K562 (cell line): ENCODE measurements around the gene STX3. TPM values are rescaled to one million over a fixed set of nuclear protein-coding genes. Genes with fewer than 3 reads are reported as not detected.
A peak's percentile ranks its signal among the peaks of the same experiment; 100 is the strongest.

Source experiments
- C11orf30 ChIP-seq: fragments of 450-650 bp; IDR thresholded peaks from 2 replicates; pipeline ENCODE4 v1.6.1; 2016; ENCODE audit warnings: low read depth, mild to moderate bottlenecking
- EGR1 ChIP-seq: fragments of 450-650 bp; conservative IDR thresholded peaks from 2 replicates; pipeline ENCODE4 v1.6.1; 2017; ENCODE audit warnings: mild to moderate bottlenecking
- KLF1 ChIP-seq: fragments of 450-650 bp; IDR thresholded peaks from 2 replicates; pipeline ENCODE4 v1.6.1; 2016; ENCODE audit warnings: missing genetic modification characterization, missing compliant biosample characterization
- NFIX ChIP-seq: fragments of 250-450 bp; sonication (Bioruptor Pico); IDR thresholded peaks from 2 replicates; pipeline ENCODE4 v1.4.0; 2020; ENCODE audit warnings: low read depth, mild to moderate bottlenecking, moderate library complexity
- PHF20 ChIP-seq: fragments of 450-650 bp; IDR thresholded peaks from 2 replicates; pipeline ENCODE4 v1.6.1; 2018; ENCODE audit not compliant: partially characterized antibody
- POLR2A ChIP-seq: fragments of 450-650 bp; conservative IDR thresholded peaks from 2 replicates; pipeline ENCODE4 v1.6.1; 2016
- POLR2G ChIP-seq: fragments of 200-400 bp; formaldehyde crosslinking; IDR thresholded peaks from 2 replicates; pipeline ENCODE4 v1.6.1; 2017; ENCODE audit warnings: low read depth, mild to moderate bottlenecking, antibody characterized with exemption, low read length, moderate library complexity
- POLR3G ChIP-seq: IDR thresholded peaks from 2 replicates; pipeline ENCODE4 v1.6.1; 2011; ENCODE audit not compliant: insufficient read length, insufficient replicate concordance; ENCODE audit errors: extremely low read depth
- RB1 ChIP-seq: fragments of 450-650 bp; IDR thresholded peaks from 2 replicates; pipeline ENCODE4 v1.6.1; 2017; ENCODE audit warnings: low read depth, mild to moderate bottlenecking
- SIN3B ChIP-seq: fragments of 450-650 bp; IDR thresholded peaks from 2 replicates; pipeline ENCODE4 v1.6.1; 2017; ENCODE audit warnings: low read depth, mild to moderate bottlenecking, moderate library complexity
- SREBF2 ChIP-seq: sonication (generic); formaldehyde crosslinking; IDR thresholded peaks from 2 replicates; pipeline ENCODE4 v1.4.0; 2020; ENCODE audit warnings: mild to moderate bottlenecking, missing genetic modification reagents
- TBL1XR1 ChIP-seq, 2 experiments: IDR thresholded peaks; 2 replicates each; pipeline ENCODE4 v1.6.1; 2012; ENCODE audit warnings: improper control_type of control experiment in 2 of 2, low read length in 2 of 2, mild to moderate bottlenecking in 1 of 2
- TBP ChIP-seq: optimal IDR thresholded peaks from 2 replicates; pipeline ENCODE3; 2011; ENCODE audit warnings: low read depth, low read length, improper control_type of control experiment
- U2AF1 ChIP-seq: fragments of 200-400 bp; formaldehyde crosslinking; optimal IDR thresholded peaks from 2 replicates; pipeline ENCODE3; 2017; ENCODE audit warnings: mild to moderate bottlenecking, low read depth, low read length, moderate library complexity
- ZBED1 ChIP-seq: IDR thresholded peaks from 2 replicates; pipeline ENCODE4 v1.6.1; 2014
- ZNF232 ChIP-seq: sonication (generic); formaldehyde crosslinking; IDR thresholded peaks from 2 replicates; pipeline ENCODE4 v1.8.0; 2022; ENCODE audit warnings: mild to moderate bottlenecking, missing genetic modification reagents
- ZNF431 ChIP-seq: sonication (generic); formaldehyde crosslinking; IDR thresholded peaks from 2 replicates; pipeline ENCODE4 v1.8.0; 2022; ENCODE audit warnings: mild to moderate bottlenecking, missing genetic modification reagents
- ZNF507 ChIP-seq: conservative IDR thresholded peaks from 2 replicates; pipeline ENCODE4 v1.6.1; 2017; ENCODE audit warnings: missing genetic modification characterization, missing compliant biosample characterization
- ZNF551 ChIP-seq: fragments of 250-450 bp; sonication (Bioruptor Pico); IDR thresholded peaks from 2 replicates; pipeline ENCODE4 v1.5.0; 2021; ENCODE audit warnings: mild to moderate bottlenecking, moderate library complexity
- ZNF696 ChIP-seq: fragments of 250-450 bp; sonication (Bioruptor Pico); conservative IDR thresholded peaks from 2 replicates; pipeline ENCODE4 v1.4.0; 2020; ENCODE audit warnings: mild to moderate bottlenecking, moderate library complexity
- polyA plus RNA-seq, 8 experiments: library from polyadenylated mRNA; depleted of rRNA in 4 of 8; stranded (reverse) in 5 of 8; unstranded in 3 of 8; fragments of >200 nt; fragmentation: Nextera tagmentation in 2 of 8; fragmentation: Illumina TruSeq in 1 of 8; extraction: Ambion mirVana in 2 of 8; extraction: Trizol in 1 of 8; gene quantifications; 2 replicates each; pipeline versions ENCODE4 v1.2.1 to v1.2.3, GENCODE V29; 2011 to 2014; ENCODE audit warnings: inconsistent platforms in 1 of 8, missing spikeins in 1 of 8
- total RNA-seq, 7 experiments: library from RNA; depleted of rRNA in 6 of 7; stranded (reverse); fragments of >200 nt in 6 of 7; fragmentation: Illumina TruSeq in 2 of 7; extraction: Trizol in 2 of 7; gene quantifications; 2 replicates each; pipeline versions ENCODE4 v1.2.1 to v1.2.3, GENCODE V29; 2011 to 2021; ENCODE audit warnings: low replicate concordance in 1 of 7
- TF ChIP-seq, protein P1 (sequence below): IDR thresholded peaks from 2 replicates; pipeline ENCODE4 v1.6.1; 2011; ENCODE audit not compliant: insufficient read length; ENCODE audit errors: extremely low read depth
- TF ChIP-seq, protein P2 (sequence below): fragments of 250-450 bp; sonication (Bioruptor Pico); IDR thresholded peaks from 2 replicates; pipeline ENCODE4 v1.9.0; 2021; ENCODE audit warnings: mild to moderate bottlenecking, inconsistent platforms
- TF ChIP-seq, protein P3 (sequence below): fragments of 250-450 bp; sonication (Bioruptor Pico); IDR thresholded peaks from 2 replicates; pipeline ENCODE4 v1.8.0; 2021; ENCODE audit warnings: moderate library complexity, mild to moderate bottlenecking, inconsistent platforms
- TF ChIP-seq, protein P4 (sequence below), 2 experiments: fragments of 450-650 bp; IDR thresholded peaks; 2 replicates each; pipeline ENCODE4 v1.6.1; 2016

STX3 gene
- total and polyA plus RNA-seq, 9 of the 15 experiments (the other 6 are each of a cell fraction or from before 2014, with no cell fraction given) = 12.0 to 91.6 (median 48.7) TPM

DNA sequence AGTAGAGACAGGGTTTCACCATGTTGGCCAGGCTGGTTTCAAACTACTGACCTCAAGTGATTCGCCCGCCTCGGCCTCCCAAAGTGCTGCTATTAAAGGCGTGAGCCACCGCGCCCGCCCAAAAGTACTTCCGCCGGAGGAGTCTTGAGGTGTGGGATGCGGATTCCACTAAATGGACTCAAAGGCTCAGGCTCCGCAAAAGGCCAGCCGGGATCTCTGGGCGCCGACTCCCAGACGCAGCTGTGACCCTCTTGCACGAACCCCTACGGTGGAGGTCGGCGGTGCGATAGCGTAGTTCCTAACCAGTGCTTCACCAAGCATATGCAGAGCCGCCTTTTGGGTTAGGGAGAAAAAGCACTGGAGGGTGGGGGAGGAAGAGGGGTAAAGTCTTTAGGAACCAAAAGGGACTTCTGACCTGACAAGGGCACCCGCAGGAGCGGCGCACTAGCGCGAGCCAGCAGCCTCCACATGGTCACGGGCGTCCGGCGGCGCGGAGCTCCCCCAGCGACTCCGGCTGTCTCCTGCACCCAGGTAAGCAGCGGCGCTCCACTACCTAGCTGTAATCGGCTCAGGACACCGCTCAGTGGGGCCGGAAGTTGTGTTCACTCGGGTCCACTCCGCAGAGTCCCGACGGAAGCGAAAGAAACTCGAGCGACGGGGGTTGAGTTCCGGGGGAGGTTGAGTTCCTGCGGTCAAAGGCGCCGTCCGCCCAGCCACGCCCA, 55.2 kb downstream of the STX3 start, which contains the start of gene MRPL16 (continued):
- TF ChIP-seq SIN3B = peak; percentile 91
- TF ChIP-seq POLR2A = peak; percentile 92
- no peak for TF ChIP-seq EGR1
- peak; percentile 94 for TF ChIP-seq RB1
- peak; percentile 46; the same call in 1 of the 2 replicates for TF ChIP-seq ZBED1
- no peak for TF ChIP-seq ZNF696 (CRISPR knock-in tag)
- no peak for TF ChIP-seq ZNF232 (CRISPR knock-in tag)
- TF ChIP-seq TBL1XR1 (IDR thresholded peaks at IDR 0.05; ENCODE audit: low read length in 2 of 2) = peak; percentile 69 to 83
- TF ChIP-seq NFIX = no peak
- TF ChIP-seq, protein P1, sequence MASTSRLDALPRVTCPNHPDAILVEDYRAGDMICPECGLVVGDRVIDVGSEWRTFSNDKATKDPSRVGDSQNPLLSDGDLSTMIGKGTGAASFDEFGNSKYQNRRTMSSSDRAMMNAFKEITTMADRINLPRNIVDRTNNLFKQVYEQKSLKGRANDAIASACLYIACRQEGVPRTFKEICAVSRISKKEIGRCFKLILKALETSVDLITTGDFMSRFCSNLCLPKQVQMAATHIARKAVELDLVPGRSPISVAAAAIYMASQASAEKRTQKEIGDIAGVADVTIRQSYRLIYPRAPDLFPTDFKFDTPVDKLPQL = no peak
- no peak for TF ChIP-seq U2AF1
- TF ChIP-seq ZNF551 (CRISPR knock-in tag) = no peak
- peak; percentile 95 for TF ChIP-seq POLR2G
- peak; percentile 95 for TF ChIP-seq C11orf30
- TF ChIP-seq ZNF507 (tag) = no peak
- TF ChIP-seq TBP = peak; percentile 96
- TF ChIP-seq, protein P2, sequence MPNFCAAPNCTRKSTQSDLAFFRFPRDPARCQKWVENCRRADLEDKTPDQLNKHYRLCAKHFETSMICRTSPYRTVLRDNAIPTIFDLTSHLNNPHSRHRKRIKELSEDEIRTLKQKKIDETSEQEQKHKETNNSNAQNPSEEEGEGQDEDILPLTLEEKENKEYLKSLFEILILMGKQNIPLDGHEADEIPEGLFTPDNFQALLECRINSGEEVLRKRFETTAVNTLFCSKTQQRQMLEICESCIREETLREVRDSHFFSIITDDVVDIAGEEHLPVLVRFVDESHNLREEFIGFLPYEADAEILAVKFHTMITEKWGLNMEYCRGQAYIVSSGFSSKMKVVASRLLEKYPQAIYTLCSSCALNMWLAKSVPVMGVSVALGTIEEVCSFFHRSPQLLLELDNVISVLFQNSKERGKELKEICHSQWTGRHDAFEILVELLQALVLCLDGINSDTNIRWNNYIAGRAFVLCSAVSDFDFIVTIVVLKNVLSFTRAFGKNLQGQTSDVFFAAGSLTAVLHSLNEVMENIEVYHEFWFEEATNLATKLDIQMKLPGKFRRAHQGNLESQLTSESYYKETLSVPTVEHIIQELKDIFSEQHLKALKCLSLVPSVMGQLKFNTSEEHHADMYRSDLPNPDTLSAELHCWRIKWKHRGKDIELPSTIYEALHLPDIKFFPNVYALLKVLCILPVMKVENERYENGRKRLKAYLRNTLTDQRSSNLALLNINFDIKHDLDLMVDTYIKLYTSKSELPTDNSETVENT (CRISPR knock-in tag) = peak; percentile 84
- no peak for TF ChIP-seq POLR3G
- TF ChIP-seq ZNF431 (CRISPR knock-in tag) = peak; percentile 79
- TF ChIP-seq PHF20 = peak; percentile 95
- TF ChIP-seq, protein P3, sequence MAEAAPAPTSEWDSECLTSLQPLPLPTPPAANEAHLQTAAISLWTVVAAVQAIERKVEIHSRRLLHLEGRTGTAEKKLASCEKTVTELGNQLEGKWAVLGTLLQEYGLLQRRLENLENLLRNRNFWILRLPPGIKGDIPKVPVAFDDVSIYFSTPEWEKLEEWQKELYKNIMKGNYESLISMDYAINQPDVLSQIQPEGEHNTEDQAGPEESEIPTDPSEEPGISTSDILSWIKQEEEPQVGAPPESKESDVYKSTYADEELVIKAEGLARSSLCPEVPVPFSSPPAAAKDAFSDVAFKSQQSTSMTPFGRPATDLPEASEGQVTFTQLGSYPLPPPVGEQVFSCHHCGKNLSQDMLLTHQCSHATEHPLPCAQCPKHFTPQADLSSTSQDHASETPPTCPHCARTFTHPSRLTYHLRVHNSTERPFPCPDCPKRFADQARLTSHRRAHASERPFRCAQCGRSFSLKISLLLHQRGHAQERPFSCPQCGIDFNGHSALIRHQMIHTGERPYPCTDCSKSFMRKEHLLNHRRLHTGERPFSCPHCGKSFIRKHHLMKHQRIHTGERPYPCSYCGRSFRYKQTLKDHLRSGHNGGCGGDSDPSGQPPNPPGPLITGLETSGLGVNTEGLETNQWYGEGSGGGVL (CRISPR knock-in tag) = no peak
- TF ChIP-seq, protein P4, sequence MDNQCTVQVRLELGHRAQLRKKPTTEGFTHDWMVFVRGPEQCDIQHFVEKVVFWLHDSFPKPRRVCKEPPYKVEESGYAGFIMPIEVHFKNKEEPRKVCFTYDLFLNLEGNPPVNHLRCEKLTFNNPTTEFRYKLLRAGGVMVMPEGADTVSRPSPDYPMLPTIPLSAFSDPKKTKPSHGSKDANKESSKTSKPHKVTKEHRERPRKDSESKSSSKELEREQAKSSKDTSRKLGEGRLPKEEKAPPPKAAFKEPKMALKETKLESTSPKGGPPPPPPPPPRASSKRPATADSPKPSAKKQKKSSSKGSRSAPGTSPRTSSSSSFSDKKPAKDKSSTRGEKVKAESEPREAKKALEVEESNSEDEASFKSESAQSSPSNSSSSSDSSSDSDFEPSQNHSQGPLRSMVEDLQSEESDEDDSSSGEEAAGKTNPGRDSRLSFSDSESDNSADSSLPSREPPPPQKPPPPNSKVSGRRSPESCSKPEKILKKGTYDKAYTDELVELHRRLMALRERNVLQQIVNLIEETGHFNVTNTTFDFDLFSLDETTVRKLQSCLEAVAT (IDR thresholded peaks at IDR 0.05) = peak in 1 of 2 experiments; percentile 85; a peak in 2 of 4 replicates
- TF ChIP-seq KLF1 (tag) = peak; percentile 83; the same call in 1 of the 2 replicates
- no peak for TF ChIP-seq SREBF2 (CRISPR knock-in tag)
